ENCODE data around the gene MAGED4B.

DNA sequence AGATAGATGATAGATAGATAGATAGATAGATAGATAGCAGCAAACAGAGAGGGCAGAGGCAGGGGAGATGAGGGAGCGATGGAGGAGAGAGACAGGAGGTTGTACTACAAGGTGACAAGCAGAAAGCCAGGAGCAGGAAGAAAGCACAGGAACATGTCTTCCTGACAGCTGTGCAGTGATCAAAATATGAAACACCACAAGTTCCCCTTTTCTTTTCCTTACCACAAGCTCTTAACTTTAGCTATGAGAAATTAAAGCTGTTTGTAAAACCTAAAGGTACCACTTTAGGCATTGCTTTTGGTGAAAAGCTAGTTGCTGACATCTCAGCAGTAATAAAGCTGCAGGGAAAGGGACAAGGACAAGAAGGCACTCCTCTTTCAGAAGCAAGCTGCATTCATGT is 9.1 kb upstream of the MAGED4B start:
- TF ChIP-seq CTCF (IDR thresholded peaks at IDR 0.05) = no peak
- no peak for TF ChIP-seq EZH2 (IDR thresholded peaks at IDR 0.05; ENCODE audit: borderline replicate concordance, insufficient read depth, low read depth, low read length, poor library complexity, severe bottlenecking)

Measured in B cell (primary cell).